Activated T-helper 9 cell treated with anti-CD3 and anti-CD28 coated beads, Interleukin-2, amount 50 U/mL, for 16 hours (primary cell): ENCODE results near the gene STMN1.
"Not testable (repeated sequence)": the region's sequence is repeated elsewhere in the genome, so short reads cannot be mapped to it uniquely, and the experiment has no call there.

Source experiments
- DNase-seq: peaks from one replicate; pipeline ENCODE4 v3.0.0-alpha.2; 2020; ENCODE audit warnings: low read depth

STMN1 gene

GRCh38 chr1:25905680-25906643 lies at the start of gene STMN1:
TSS of gene STMN1 (minus strand) at chr1:25906419. CDS start at chr1:25904676, 1,743 bp downstream.
- peak; percentile 81 for DNase-seq

GRCh38 chr1:25955553-25955952 lies 49.3 kb upstream of the STMN1 start:
- no peak for DNase-seq

- DNase-seq, result no peak
These were observed 48.2 kb upstream of the STMN1 start for GRCh38 chr1:25954282-25954938.

GRCh38 chr1:25952841-25953401 lies 46.7 kb upstream of the STMN1 start:
- DNase-seq, result no peak

GRCh38 chr1:25948641-25949040 lies 42.4 kb upstream of the STMN1 start:
- DNase-seq, result no peak

- DNase-seq, result no peak
These were observed 40.8 kb upstream of the STMN1 start for GRCh38 chr1:25947027-25947426.

- DNase-seq, result no peak
These were observed 39.5 kb upstream of the STMN1 start for GRCh38 chr1:25945761-25946160.

- DNase-seq, result no peak
These were observed 38.8 kb upstream of the STMN1 start for GRCh38 chr1:25944986-25945385.

GRCh38 chr1:25943511-25943910 lies 37.3 kb upstream of the STMN1 start:
- DNase-seq, result not testable (repeated sequence)

GRCh38 chr1:25936947-25937346 lies 30.7 kb upstream of the STMN1 start:
- no peak for DNase-seq

- no peak for DNase-seq
These were observed 27.5 kb upstream of the STMN1 start for GRCh38 chr1:25933479-25934365.

- not testable (repeated sequence) for DNase-seq
These were observed 26.7 kb upstream of the STMN1 start for GRCh38 chr1:25932811-25933400.

- DNase-seq, result no peak
These were observed 26.1 kb upstream of the STMN1 start for GRCh38 chr1:25932321-25932720.

- DNase-seq, result no peak
These were observed 22.8 kb upstream of the STMN1 start for GRCh38 chr1:25929016-25929415.

GRCh38 chr1:25927521-25928265 lies 21.5 kb upstream of the STMN1 start:
- DNase-seq, result no peak

- no peak for DNase-seq
These were observed 20.7 kb upstream of the STMN1 start for GRCh38 chr1:25926731-25927496.

GRCh38 chr1:25924454-25924853 lies 18.2 kb upstream of the STMN1 start:
- DNase-seq, result no peak

- peak; percentile 3 for DNase-seq
These were observed 16.8 kb upstream of the STMN1 start for GRCh38 chr1:25922971-25923552.
